DND-41 (cell line): ENCODE data around the gene IL36B.

Source experiments
- CTCF ChIP-seq: IDR thresholded peaks from 2 replicates; pipeline ENCODE4 v1.5.1; 2012; ENCODE audit warnings: borderline replicate concordance, low read length, moderate library complexity, mild to moderate bottlenecking; ENCODE audit not compliant: poor library complexity, severe bottlenecking; ENCODE audit errors: extremely low read depth
- EZH2 ChIP-seq: IDR thresholded peaks from 3 replicates; pipeline ENCODE4 v1.6.1; 2012; ENCODE audit warnings: borderline replicate concordance, low read depth, mild to moderate bottlenecking, moderate library complexity, low read length, inconsistent platforms; ENCODE audit not compliant: severe bottlenecking

GRCh38 chr2:113075600-113075999, 22.9 kb upstream of the IL36B start:
- TF ChIP-seq CTCF (no peak), EZH2 (no peak)
